Retinal pigment epithelial cell (primary cell): ENCODE results near the gene COL4A1.
"Not testable (repeated sequence)": the region's sequence is repeated elsewhere in the genome, so short reads cannot be mapped to it uniquely, and the experiment has no call there.

Experiments
- DNase-seq: peaks from one replicate; pipeline ENCODE4 v3.0.0-alpha.2; 2010; ENCODE audit warnings: low read depth
- H3K4me3 ChIP-seq: 2 replicates; pipeline ENCODE4 v1.5.1; 2011; ENCODE audit warnings: mild to moderate bottlenecking, low read length, control low read depth, moderate library complexity
- CTCF ChIP-seq: conservative IDR thresholded peaks from 2 replicates; pipeline ENCODE4 v1.5.1; 2011; ENCODE audit warnings: low read depth, low read length, control low read depth, inconsistent platforms

COL4A1 gene

GRCh38 chr13:110319397-110319773 lies 12.4 kb upstream of the COL4A1 start:
- DNase-seq = no peak
- no peak overlapping the region for H3K4me3 ChIP-seq
- TF ChIP-seq CTCF = no peak

GRCh38 chr13:110318920-110319319 lies 12.0 kb upstream of the COL4A1 start:
- no peak for TF ChIP-seq CTCF
- no peak overlapping the region for H3K4me3 ChIP-seq
- no peak for DNase-seq

GRCh38 chr13:110317496-110318195 lies 10.7 kb upstream of the COL4A1 start:
- no peak for DNase-seq
- H3K4me3 ChIP-seq = no peak overlapping the region
- no peak for TF ChIP-seq CTCF

- no peak for DNase-seq
- TF ChIP-seq CTCF = no peak
These were observed 10.1 kb upstream of the COL4A1 start for GRCh38 chr13:110317093-110317492.

GRCh38 chr13:110316196-110316595 lies 9.2 kb upstream of the COL4A1 start:
- no peak for DNase-seq
- no peak overlapping the region for H3K4me3 ChIP-seq
- TF ChIP-seq CTCF = no peak

More at GRCh38 chr13:110317093-110317492, 10.1 kb upstream of the COL4A1 start:
- no peak overlapping the region for H3K4me3 ChIP-seq

GRCh38 chr13:110314516-110315245 lies 7.7 kb upstream of the COL4A1 start:
- TF ChIP-seq CTCF = no peak
- no peak overlapping the region for H3K4me3 ChIP-seq
- no peak for DNase-seq

- DNase-seq, H3K4me3 ChIP-seq: not testable (repeated sequence)
These were observed 6.8 kb upstream of the COL4A1 start for GRCh38 chr13:110313733-110314132.

- not testable (repeated sequence) for DNase-seq
These were observed 6.3 kb upstream of the COL4A1 start for GRCh38 chr13:110313261-110313660.

More at GRCh38 chr13:110313261-110313660, 6.3 kb upstream of the COL4A1 start:
- not testable (repeated sequence) for H3K4me3 ChIP-seq
